AG04450 (cell line): ENCODE results near the gene ZNF441. TPM values are rescaled to one million over a fixed set of nuclear protein-coding genes. Genes with fewer than 3 reads are reported as not detected.

ENCODE experiments used
- CTCF ChIA-PET: fragments of 300-600, 350-600 bp; formaldehyde crosslinking; extraction: SDS; loops from one replicate; lab custom pipeline; 2022; ENCODE audit warnings: antibody characterized with exemption, inconsistent platforms; lab: Charles Lee
- POLR2A ChIA-PET: fragments of 350-600 bp; formaldehyde crosslinking; extraction: SDS; loops from one replicate; lab custom pipeline; 2021; ENCODE audit warnings: antibody characterized with exemption, inconsistent platforms; lab: Yijun Ruan, JAX
- DNase-seq: peaks from one replicate; pipeline ENCODE4 v3.0.0-alpha.2; 2011; ENCODE audit warnings: low read depth, low spot score
- H3K27ac ChIP-seq: one replicate; pipeline ENCODE4 v1.5.1; 2012; ENCODE audit warnings: low read depth, low read length, control low read depth
- H3K27me3 ChIP-seq: one replicate; pipeline ENCODE4 v1.6.0; 2012; ENCODE audit warnings: low read length; ENCODE audit not compliant: control insufficient read depth, insufficient read depth
- H3K4me3 ChIP-seq: 2 replicates; pipeline ENCODE4 v1.5.1; 2011; ENCODE audit warnings: mild to moderate bottlenecking, low read depth, low read length, control low read depth
- H3K9me3 ChIP-seq: 2 replicates; pipeline ENCODE4 v1.5.1; 2012; ENCODE audit warnings: low read length; ENCODE audit not compliant: control insufficient read depth, insufficient read depth
- CTCF ChIP-seq: IDR thresholded peaks from 2 replicates; pipeline ENCODE4 v1.5.1; 2011; ENCODE audit warnings: low read depth, low read length, control low read depth, inconsistent platforms
- polyA plus RNA-seq: library from polyadenylated mRNA; depleted of rRNA; stranded (reverse); fragments of >200 nt; gene quantifications from 2 replicates; pipeline ENCODE4 v1.2.3, GENCODE V29; 2011

ZNF441 gene
- polyA plus RNA-seq, 1 experiment = 6.3 TPM

DNA sequence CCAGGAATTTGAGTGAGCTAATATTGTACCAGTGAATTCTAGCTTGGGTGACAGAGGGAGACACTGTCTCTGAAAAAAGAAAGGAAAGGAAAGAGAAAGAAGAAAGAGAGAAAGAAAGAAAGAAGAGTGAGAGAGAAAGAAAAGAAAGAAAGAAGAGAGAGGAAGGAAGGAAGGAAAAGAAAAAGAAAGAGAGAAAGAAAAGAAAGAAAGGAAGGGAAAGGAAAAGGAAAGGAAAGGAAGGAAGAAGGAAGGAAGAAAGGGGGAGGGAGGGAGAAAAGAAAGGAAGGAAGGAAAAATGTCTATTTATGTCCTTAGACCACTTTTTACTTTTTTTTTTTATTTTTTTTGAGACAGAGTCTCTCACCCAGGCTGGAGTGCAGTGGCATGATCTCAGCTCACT lies 26.1 kb downstream of the ZNF441 start:
- no peaks in the 10 kb centered on the region for H3K27me3 ChIP-seq
- no peak overlapping the region for H3K27ac ChIP-seq
- H3K4me3 ChIP-seq = no peak overlapping the region
- H3K9me3 ChIP-seq = peaks cover 11% of the 10 kb centered on the region
- ChIA-PET CTCF (no interaction called here), POLR2A (no interaction called here)
- TF ChIP-seq CTCF = no peak
- DNase-seq = no peak

DNA sequence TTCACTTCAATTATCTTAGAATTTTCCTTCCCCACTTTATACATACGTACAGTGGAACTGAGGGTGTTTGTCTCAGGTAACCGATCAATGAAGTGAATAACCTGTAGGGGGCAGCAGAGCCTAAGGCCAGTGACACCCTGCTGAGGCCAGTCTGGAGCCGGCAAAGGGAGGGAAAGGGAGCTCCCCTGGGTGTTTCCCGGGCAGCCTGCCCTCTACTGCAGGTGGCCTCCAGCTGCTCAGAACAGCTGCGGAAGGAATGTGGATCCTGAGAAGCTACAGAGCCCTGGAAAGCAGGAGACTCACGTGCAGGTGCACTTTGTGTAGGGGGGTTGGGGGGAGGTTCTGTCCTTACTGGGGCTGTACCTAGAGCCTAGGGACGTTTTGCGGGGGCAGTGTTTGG lies 30.7 kb downstream of the ZNF441 start:
- TF ChIP-seq CTCF = peak; percentile 87
- POLR2A ChIA-PET = interaction anchor here (0.6 to 1.3 kb wide), 4 partner anchors 15 to 343 kb away, joined by 3 to 5 read pairs (median 3); partner anchors contain the start of genes ZNF20 and ZNF440
- peak; percentile 77 for DNase-seq
- Histone ChIP-seq H3K9me3 (peaks cover 11% of the 10 kb centered on the region), H3K4me3 (no peak overlapping the region), H3K27me3 (no peaks in the 10 kb centered on the region), H3K27ac (no peak overlapping the region)
- CTCF ChIA-PET = interaction anchor here (0.6 to 3.4 kb wide), 52 partner anchors 8 to 568 kb away, joined by 3 to 64 read pairs (median 4); partner anchors contain the start of genes ZNF20, ZNF440 and ZNF442

GRCh38 chr19:11798391-11799330 lies 31.9 kb downstream of the ZNF441 start, which contains the start of gene ZNF491:
ZNF491 (plus strand) TSS chr19:11798523; CDS start chr19:11805954, 7,431 bp downstream.
- peak within 1 kb of the TSS; percentile 52 for H3K27ac ChIP-seq
- ChIA-PET CTCF (interaction anchor here (0.6 to 3.4 kb wide), 26 partner anchors 9 to 567 kb away, joined by 3 to 64 read pairs (median 6); partner anchors contain the start of genes ZNF440 and ZNF442), POLR2A (interaction anchor here (0.6 to 1.3 kb wide), 2 partner anchors 13 to 15 kb away, joined by 3 to 5 read pairs; partner anchors contain the start of gene ZNF440)
- no peaks in the 10 kb centered on the region for H3K27me3 ChIP-seq
- TF ChIP-seq CTCF = no peak
- H3K9me3 ChIP-seq = peaks cover 11% of the 10 kb centered on the region
- peak; percentile 61 for DNase-seq
- peak within 1 kb of the TSS; percentile 85 for H3K4me3 ChIP-seq

DNA sequence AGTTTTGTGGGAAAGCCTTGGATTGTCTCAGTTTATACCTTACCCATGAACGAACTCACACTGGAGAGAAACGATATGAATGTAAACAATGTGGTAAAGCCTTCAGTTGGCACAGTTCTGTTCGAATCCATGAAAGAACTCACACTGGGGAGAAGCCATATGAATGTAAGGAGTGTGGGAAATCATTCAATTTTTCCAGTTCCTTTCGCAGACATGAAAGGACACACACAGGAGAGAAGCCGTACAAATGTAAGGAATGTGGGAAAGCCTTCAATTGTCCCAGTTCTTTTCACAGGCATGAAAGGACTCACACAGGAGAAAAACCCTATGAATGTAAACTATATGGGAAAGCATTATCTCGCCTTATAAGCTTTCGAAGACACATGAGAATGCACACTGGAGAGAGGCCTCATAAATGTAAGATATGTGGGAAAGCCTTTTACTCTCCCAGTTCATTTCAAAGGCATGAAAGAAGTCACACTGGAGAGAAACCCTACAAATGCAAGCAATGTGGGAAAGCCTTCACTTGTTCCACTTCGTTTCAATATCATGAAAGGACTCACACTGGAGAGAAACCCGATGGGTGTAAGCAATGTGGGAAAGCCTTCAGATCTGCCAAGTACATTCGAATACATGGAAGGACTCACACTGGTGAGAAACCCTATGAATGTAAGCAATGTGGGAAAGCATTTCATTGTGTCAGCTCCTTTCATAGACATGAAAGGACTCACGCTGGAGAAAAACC lies 39.7 kb downstream of the ZNF441 start:
- Histone ChIP-seq H3K27ac (no peak overlapping the region), H3K27me3 (no peaks in the 10 kb centered on the region), H3K9me3 (peaks cover 43% of the 10 kb centered on the region), H3K4me3 (no peak overlapping the region)
- no peak for DNase-seq
- no peak for TF ChIP-seq CTCF
- ChIA-PET CTCF (interaction anchor here (1.4 to 8.4 kb wide), 2 partner anchors 9 to 107 kb away, joined by 3 to 64 read pairs; partner anchors contain the start of gene ZNF491), POLR2A (no interaction called here)
